Hippocampal formation (tissue), 2 donors: ENCODE results near the gene CSPG4.
"Not testable (repeated sequence)": the region's sequence is repeated elsewhere in the genome, so short reads cannot be mapped to it uniquely, and the experiment has no call there.

Experiments used
- DNase-seq, 2 donors: peaks; one replicate each; lab custom pipeline; 2025; lab: John Stamatoyannopoulos, UW

CSPG4 gene

DNA sequence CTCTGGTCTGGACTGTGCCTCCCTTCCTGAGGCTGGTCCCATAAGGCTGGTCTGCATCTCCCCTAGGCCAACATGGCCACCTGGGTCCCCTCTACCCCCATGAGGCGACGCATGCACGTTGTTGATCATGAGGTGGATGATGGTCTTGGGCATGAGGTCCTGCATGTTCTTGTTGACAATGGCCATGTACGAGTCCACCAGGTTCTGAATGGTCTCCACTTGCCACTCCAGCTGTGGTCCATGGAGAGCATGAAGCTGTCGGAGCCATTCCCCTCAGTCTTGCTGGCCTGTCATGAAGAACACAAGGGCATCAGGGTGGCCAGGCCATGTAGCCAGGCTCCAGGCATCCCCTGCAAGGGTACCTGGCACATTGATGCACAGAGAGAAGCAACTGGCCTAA is 27.1 kb upstream of the CSPG4 start:
- DNase-seq, result no peak

DNA sequence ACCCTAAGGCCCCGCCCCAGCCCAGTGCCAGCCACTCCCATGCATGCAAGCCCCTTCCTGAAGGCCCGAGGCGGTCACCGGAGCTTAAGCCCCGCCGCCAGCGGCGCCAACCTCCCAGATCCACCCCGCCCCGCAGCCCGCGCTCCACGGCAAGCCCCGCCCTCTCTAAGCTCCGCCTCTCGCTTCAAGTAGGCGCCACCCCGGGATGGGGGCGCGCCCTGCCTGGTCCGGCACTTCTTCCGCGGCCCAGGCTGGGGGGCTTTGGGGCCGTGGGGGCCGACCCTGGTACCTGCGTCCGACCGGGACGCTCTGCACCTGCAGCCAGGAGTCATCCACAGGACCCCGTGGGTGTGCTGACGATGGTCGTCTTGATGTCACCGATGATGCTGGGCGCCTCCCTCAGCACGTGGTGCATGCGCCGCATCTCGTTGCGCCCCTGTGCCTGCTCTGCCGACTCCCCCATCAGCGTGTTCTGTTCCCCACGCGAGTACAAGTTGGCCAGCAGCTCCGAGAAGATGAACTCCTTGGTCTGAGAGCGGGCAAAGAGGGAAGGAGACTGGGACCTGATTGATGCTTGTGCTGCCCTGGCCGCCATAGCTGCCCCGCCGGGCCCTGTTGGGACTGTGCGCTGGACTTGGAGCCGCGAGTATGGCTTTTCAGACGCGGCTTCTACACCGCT is 26.1 kb upstream of the CSPG4 start:
- peak; percentile 69 to 83 for DNase-seq

DNA sequence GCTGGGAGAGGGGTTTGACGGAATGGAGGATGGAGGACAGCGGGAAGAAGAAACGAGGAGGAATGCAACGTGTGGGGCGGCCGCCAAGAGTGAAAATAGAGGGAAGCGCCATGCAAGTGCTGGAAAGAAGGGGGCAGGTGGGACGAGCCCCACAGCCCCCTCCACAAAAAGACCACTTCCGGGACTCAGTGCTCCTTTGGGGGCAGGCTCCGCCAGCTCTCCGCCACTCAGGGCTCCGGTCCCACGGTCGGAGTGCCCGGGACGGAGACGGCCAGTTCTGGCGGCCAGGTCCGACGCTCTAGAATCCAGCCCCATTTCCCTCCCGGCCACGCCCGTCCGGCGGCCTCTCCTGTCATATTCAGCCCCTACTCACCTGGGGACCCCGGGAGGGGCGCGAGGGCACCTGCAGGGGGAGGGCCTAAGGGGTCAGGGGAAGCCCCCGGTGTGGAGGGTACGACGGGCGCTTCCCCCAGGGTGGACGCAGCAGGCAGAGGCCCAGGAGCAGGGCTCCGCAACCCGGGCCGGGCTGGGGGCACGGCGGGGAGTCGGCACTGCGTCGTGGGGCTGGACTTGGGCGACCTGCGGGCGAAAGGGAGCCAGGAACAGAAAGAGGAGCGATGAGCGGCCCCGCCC is 25.5 kb upstream of the CSPG4 start:
- DNase-seq, result no peak

DNA sequence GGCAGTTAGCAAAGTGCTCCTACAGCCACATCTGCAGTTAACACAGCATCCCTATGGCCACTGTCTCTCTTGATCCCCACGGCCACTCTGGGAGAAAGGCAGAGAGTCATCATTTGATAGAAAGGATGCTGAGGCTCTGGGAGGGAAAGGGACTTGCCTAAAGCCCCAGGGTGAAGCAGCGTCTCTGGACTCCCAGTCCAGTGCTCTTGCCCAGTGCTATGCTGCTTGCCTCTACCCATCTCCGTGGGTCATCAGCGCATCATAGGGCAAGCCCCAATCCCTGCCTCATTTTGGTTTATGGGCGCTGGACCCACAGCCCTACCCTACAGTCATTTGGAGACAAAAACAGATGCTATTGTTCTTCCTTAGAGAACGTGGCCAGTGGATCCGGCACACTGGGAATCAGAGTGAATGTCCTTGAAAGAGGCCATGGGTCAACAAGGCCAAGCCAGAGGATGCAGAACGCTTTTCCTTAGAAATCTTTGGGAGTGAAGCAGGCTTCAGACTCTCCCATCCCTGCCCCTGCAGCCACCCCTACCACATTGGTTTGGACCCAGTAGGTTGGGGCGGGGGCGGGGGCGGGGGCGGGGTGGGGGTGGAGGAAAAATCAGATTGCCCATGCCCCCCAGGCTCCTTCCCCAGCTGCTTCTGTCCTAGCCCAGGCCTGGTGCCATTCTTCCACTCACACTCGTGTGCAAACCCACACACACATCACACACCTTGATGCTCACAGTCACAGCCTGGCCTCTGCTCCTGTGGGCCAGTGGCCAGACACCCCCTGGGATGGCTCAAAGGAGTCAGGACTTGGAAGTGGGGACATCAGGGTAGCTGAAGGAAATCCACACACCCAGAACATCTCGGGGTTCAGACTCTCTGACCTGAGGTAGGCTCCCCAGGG is 24.7 kb upstream of the CSPG4 start:
- not testable (repeated sequence) for DNase-seq

DNA sequence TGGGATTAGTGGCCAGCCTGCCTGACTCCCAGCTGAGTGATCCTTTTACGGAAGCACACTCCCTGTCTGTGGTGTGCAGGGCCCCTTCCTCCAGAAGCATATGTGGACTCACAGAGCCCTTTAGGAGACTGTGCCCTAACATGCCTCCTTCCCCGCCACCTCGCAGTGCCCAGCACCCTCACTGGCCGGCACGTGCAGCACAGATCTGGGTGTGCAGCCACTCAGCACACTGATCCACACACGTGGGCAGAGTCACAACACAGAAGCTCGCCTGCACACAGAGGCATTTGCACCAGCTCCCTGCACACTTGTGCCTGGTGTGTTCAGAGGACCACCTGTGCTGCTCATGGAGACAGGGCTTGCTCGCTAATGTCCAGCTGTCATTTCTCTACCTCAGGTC is 23.6 kb upstream of the CSPG4 start:
- no peak for DNase-seq

DNA sequence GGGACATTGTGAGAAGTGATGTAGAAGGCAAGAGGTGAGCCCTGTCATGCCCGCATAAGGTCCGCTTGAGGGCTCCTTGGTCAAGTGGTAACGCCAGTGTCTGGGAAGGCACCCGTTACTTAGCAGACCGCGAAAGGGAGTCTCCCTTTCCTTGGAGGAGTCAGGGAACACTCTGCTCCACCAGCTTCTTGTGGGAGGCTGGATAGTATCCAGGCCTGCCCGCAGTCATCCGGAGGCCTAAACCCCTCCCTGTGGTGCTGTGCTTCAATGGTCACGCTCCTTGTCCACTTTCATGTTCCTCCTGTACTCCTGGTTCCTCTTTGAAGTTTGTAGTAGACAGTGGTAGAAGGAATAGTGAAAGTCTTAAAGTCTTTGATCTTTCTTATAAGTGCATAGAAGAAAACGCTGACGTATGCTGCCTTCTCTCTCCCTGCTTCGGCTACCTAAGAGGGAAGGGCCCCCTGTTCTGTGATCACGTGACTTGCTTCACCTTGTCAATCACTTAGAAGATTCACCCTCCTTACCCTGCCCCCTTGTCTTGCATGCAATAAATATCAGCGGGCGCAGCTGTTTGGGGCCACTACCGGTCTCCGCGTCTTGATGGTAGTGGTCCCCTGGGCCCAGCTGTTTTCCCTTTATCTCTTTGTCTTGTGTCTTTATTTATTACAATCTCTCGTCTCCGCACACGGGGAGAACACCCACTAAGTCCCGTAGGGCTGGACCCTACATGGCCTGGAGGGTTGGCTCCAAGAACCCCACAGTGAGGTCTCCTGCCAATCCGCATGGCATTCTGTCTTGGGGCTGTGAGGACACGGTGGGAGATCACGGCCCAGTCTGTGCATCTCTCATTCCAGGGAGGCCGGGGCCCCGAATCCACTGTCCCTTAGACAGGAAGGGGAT is 22.5 kb upstream of the CSPG4 start:
- not testable (repeated sequence) for DNase-seq

DNA sequence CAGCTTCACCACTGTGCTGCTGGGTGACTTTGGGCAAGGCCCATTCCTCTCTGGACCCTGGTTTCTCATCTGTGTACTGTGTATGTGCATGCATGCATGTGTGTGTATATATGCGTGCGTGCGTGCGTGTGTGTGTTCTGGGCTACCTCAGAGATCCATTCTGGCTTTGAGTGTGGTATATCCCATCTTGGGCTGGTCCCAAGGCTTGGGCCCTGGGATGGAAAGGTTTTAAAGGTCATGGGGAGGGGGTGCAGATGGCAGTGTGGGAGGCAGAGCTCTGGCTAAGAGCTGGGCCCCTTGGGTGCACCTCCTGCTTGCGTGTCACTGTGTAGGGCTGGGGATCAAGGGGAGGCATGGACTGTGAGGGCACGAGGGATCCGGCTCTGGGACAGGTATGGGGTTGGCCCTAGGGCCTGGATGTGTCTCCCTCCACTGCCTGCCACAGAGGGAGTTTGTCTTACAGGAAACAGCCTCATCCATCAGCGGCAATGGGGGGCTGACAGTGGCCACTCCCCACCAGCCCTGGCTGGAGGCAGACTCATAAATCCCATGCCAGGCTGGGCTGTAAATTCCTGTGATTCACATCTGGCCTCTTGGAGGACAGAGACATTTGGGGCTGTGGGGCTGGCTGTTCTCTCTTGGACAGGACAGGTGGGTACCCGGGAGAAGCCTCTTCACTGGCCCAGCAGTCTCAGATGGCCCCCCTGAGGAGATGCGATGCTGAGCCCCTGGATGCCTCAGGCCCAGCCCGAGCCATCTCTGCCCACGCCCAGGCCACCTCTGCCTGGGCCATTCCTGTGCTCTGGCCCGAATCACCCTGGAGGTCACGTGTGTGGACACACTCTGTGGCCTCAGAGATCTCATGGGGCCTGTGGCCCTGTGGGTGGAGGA is 21.4 kb upstream of the CSPG4 start:
- no peak for DNase-seq

DNA sequence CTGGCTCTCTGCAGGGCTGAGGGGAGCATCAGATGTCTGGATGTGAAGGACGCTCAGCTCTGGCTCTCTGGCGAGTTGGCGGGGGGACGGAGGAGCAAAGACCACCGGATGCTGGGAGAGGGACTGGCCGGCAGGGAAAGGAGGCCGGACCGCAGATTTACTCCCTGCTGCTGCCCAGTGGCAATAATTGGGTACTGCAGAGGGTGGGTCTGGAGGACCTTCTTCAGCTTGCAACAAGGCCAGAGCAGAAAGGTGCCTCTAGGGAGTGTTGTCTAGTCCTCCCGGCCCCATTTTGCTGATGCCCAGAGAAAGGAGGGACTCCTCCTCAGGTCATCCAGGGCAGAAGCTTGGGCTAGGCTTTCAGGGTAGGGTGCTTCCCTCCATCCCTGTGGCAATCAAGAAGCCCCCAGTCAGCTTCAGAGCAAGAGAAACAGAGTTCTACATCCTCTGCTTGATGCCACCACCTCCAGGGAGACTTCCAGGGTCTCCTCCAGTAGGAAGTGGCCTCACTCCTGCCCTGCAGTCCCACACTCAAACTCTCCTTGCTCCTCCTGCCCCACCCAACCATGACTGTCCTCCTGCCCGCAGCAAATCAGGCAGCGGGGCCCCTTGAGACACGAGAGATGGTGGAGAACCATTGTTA is 20.3 kb upstream of the CSPG4 start:
- peak; percentile 36 for DNase-seq

DNA sequence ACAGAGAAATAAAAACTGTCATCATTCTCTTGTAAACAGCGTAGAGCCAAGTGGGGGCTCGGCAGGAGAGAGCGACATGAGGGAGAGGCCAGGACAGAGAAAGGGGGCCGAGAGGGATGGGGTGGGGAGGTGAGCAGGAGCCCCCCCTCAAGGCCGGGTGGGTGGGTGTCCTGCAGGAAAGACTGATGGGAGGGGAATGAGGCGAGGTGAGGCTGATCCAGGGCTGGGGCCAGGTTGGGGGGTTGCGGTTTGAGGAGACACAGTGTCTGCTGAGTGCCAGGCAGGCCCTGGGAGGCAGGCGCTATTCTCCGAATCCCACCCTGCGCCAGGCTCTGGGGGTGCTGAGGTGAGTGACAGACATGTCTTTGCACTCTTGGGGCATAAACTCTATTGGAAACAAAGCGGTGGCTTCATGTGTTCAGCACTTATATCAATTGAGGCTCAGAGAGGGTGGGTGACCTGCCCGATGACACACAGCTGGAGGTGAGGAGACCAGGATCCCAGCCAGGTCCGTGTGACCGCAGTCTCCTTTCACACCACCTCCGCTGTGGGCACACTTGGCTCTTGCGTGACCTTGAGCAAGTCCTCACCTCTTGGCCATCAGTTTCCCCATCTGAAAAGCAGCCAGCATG is 19.6 kb upstream of the CSPG4 start:
- no peak for DNase-seq

DNA sequence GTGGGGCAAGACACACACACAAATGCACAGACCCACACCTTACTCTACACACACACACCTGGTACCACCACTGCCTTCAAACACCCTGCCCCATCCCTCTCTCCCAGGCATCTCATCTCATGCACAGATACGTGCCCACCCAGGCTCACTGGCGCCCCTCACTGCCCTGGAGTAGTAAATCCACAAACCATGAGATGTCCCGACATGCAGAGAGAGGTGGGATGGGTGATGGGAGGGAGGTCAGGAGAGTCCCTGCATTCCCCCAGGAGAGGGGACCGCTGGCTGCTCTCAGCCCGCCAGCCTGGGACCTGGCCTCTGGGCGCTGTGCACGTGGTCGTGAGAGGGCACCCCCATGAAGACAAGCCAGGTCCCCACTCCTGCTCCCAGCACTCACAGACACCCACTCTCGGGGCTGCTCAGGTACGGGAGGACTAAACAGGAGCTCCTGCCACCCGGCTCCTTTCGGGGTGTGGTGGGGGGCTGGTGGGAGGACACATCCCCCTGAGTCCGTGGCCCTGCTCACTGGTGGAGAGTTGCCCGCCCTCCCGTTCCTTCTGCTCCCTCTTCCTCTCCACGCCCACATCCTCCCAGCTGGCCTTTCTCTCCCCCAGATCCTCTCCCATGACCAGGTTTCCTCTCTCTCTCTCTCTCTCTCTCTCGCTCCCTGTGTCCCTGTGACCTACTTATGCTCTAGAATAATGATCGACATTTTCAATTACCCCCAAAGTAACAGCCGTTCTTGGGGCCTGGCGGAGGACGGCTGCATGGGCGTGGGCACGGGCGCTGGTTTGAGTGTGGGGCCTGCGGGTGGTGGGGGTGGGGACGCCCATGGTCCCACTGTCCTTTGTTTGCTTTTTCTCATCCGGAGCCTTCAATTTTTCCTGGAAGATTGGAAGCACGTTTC is 18.9 kb upstream of the CSPG4 start:
- no peak for DNase-seq

DNA sequence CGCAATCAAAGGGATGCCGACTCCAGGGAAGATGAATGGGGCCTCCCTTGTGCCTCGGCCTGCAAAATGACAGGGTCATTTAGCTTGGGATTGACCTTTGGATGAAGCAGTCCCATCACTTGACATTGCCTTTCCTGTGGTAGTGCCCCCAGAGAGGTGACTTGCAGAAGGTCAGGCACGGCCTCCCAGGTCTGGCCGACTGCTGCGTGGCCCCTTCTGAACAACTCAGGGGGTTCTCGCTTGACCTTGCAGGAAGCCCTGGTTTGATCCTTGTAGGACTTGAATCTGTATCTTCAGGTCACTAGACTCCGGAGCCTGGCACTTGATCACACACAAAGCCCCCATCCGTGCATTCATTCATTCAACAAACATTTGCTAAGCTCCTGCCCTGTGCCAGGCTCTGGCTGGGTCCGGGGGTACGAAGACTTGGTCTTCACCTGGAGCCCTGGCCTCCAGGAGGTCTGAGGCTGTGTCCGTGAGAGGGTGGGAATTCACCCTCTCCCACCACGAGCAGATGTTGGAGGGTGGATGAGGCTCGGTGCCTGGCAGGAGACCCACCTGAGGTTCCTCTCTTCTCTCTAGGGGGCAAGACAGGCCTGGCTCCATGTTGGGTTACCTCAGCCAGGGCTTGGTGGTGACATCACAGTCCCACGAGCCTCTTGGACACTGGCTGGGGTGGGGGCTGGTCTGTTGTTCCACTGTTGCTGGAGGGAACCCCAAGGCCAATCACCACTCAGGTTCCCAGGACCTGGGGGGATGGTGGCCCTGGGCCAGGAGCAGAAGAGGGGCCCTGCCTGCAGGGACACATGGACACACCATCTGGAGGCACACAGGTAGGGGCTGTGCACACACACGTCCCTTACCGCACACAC is 18.0 kb upstream of the CSPG4 start:
- DNase-seq, result not testable (repeated sequence)

DNA sequence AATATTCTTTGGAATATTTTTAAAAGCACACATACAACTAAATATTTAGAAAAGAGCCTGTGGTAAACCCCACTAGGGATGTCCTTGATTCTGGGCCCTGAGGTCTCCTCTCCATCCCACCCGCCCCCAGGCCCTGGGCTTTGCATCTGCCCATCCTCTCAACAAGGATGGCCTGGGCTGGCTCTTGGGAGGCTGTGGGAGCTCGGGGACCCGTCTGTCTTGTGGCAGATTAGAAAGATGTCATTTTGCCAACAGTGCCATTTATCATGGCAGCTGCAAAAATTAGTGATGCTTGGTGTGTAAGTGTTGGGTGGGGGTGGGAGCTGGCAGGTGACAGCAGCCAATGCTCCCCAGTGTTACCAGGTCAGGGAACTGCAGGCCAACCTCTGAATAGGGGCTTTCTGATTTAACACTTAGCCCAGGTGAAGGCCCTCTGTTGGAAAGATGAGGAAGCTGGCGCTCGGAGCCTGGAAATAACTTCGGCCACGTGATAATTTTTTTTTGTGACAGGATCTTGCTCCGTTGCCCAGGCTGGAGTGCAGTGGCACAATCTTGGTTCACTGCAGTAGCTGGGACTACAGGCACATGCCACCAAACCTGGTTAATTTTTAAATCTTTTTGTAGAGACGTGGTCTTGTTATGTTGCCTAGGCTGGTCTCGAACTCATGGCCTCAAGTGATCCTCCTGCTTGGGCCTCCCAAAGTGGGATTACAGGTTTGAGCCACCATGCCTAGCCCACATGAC is 16.9 kb upstream of the CSPG4 start:
- no peak for DNase-seq

DNA sequence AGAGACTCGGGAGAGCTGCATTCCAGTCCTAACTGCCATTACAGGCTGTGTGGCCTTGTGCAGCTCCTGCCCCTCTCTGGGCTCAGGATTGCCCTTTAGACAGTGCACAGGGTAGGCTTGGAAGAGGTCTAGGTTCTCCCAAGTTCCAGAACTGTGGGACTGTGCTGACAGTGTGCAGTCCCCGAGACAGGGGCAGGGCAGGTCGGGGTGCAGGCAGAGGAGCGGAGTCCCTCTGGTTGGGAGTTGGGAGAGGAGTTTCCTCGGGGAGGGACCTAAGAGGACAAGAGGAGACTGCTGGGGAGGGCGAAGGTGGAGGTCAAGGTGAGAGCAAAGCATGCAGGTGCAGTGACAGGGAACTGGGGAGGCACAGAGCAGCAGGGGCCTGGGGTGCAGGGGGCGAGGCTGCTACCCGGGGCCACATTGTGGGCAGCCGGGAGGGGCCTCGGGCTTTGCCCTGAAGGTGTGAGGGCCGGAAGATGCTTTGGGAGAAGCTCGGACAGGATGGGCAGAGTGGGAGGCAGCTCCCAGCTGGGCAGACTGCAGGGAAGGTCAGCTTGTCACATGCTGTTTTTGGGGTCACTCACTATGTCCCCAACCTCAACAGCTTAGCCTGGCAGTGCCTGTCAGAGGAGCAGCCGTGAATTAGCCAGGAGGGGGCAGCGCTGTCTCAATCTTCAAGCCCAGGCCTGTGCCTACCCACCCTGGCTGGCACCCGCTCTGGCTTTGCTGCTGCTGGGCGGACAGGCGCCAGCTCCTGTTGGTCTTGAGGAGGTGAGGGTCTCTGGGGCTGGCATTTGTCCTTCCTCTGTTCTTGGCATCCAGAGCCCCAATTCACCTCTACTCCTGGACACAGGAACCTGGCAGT is 15.4 kb upstream of the CSPG4 start:
- DNase-seq, result peak; percentile 17 to 42

DNA sequence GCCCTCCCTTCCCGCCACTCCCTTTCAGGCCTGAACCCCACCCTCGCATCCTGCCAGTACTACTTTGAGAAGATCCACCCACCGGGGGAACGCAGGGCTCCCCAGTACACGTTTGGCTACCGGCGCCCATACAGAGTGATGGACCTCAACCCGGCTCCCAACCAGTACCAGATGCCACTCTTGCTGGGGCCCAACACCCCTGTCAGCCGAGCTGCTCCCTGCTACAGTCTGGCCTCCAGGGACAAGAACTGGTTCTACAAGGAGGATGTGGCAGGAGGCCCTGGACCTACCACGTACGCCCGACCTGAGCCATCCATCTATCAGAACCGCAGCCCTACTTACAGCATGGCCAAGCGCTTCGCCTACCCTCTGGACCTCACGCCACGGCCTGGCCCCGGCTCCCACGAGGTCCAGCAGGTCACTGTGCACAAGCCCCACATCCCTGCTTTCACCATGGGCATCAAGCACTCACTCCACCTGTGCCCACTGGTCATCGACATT is 14.4 kb upstream of the CSPG4 start:
- DNase-seq, result no peak

DNA sequence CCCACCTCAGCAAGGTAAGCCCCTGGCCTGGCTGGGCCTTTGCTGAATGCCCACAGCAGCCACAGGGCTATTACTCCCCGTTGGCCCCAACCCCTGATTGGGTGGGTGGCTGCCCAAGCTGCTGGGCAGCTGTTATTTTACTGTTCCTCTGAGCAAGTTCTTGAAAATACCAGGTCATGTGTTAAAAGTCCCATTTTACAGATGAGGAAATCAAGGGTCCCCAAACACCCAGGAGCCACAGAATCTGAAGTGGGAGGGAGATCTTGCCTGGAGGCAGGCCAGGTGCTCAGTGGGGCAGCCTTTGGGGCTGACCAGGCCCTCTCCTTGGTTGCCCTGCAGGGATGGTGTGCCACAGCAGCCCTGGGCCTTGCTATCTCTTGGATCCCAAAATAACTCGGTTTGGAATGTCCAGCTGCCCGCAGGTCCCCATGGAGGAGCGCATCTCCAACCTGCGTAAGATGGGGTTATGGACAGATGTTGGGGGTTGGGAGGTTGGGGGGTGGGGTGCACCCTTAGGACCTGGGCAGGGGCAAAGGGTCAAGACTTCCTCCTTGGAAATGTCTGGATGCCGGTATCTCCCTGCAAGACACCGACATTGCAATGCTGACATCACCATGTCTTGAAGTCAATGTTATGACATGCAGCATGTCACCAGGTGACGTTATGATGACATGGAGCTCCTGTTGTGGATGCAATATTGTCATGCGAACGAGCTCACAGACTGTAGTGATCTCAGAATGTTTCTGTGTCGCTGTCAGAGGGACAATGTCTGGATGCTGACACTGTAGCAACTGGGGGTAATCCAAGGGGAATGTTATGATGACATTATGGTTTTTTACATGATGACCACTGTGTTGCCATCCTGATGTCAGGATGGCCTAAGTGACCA is 13.3 kb upstream of the CSPG4 start:
- no peak for DNase-seq
